ENCODE results near the gene CFAP65.
A peak's percentile ranks its signal among the peaks of the same experiment; 100 is the strongest.

The CFAP65 gene

GRCh38 chr2:218981390-218981880, 59.9 kb downstream of the CFAP65 start:
- no peak overlapping the region for H3K4me3 ChIP-seq (ENCODE audit: low read length)
- peaks cover 99% of the 10 kb centered on the region for H3K27me3 ChIP-seq (ENCODE audit: insufficient read depth, low read length)

GRCh38 chr2:218980735-218981389, 60.5 kb downstream of the CFAP65 start:
- 3% methylated on average over 26 of the region's 26 CpGs for WGBS

More at GRCh38 chr2:218981390-218981880, 59.9 kb downstream of the CFAP65 start:
- no peak overlapping the region for H3K27ac ChIP-seq (ENCODE audit: low read depth, low read length)
- H3K36me3 ChIP-seq (ENCODE audit: insufficient read depth, low read length), result no peaks in the 10 kb centered on the region
- H3K4me1 ChIP-seq (ENCODE audit: insufficient read depth, low read length), result 0 out of 2 replicates have a peak, but pooled peaks cover 2% of the 10 kb centered on the region
- H3K9me3 ChIP-seq (ENCODE audit: insufficient read depth, low read depth, low read length), result no peaks in the 10 kb centered on the region
- WGBS, result 2% methylated on average over 46 of the region's 46 CpGs
- H3K9ac ChIP-seq (ENCODE audit: low read depth, low read length), result no peak overlapping the region

GRCh38 chr2:218979846-218980734, 61.2 kb downstream of the CFAP65 start:
- peak overlapping the region; percentile 35 for H3K4me3 ChIP-seq (ENCODE audit: low read length)
- H3K9me3 ChIP-seq (ENCODE audit: insufficient read depth, low read depth, low read length), result no peaks in the 10 kb centered on the region
- peaks cover 99% of the 10 kb centered on the region for H3K27me3 ChIP-seq (ENCODE audit: insufficient read depth, low read length)
- H3K36me3 ChIP-seq (ENCODE audit: insufficient read depth, low read length), result no peaks in the 10 kb centered on the region
- H3K27ac ChIP-seq (ENCODE audit: low read depth, low read length), result no peak overlapping the region
- no peak overlapping the region for H3K9ac ChIP-seq (ENCODE audit: low read depth, low read length)
- 0 out of 2 replicates have a peak, but pooled peaks cover 2% of the 10 kb centered on the region for H3K4me1 ChIP-seq (ENCODE audit: insufficient read depth, low read length)
- WGBS, result 4% methylated on average over 39 of the region's 39 CpGs

More at GRCh38 chr2:218980735-218981389, 60.5 kb downstream of the CFAP65 start:
- no peak overlapping the region for H3K4me3 ChIP-seq (ENCODE audit: low read length)
- H3K9me3 ChIP-seq (ENCODE audit: insufficient read depth, low read depth, low read length), result no peaks in the 10 kb centered on the region
- 0 out of 2 replicates have a peak, but pooled peaks cover 2% of the 10 kb centered on the region for H3K4me1 ChIP-seq (ENCODE audit: insufficient read depth, low read length)
- H3K27ac ChIP-seq (ENCODE audit: low read depth, low read length), result no peak overlapping the region
- no peaks in the 10 kb centered on the region for H3K36me3 ChIP-seq (ENCODE audit: insufficient read depth, low read length)
- no peak overlapping the region for H3K9ac ChIP-seq (ENCODE audit: low read depth, low read length)
- peaks cover 99% of the 10 kb centered on the region for H3K27me3 ChIP-seq (ENCODE audit: insufficient read depth, low read length)

- H3K27me3 ChIP-seq (ENCODE audit: insufficient read depth, low read length), result peaks cover 88% of the 10 kb centered on the region
- WGBS, result 67% methylated on average over 4 of the region's 4 CpGs
- no peak overlapping the region for H3K4me3 ChIP-seq (ENCODE audit: low read length)
- no peak overlapping the region for H3K9ac ChIP-seq (ENCODE audit: low read depth, low read length)
- no peaks in the 10 kb centered on the region for H3K36me3 ChIP-seq (ENCODE audit: insufficient read depth, low read length)
- 0 out of 2 replicates have a peak, but pooled peaks cover 2% of the 10 kb centered on the region for H3K4me1 ChIP-seq (ENCODE audit: insufficient read depth, low read length)
- no peaks in the 10 kb centered on the region for H3K9me3 ChIP-seq (ENCODE audit: insufficient read depth, low read depth, low read length)
- H3K27ac ChIP-seq (ENCODE audit: low read depth, low read length), result no peak overlapping the region
These were observed 66.1 kb downstream of the CFAP65 start for GRCh38 chr2:218975060-218975777.

DNA sequence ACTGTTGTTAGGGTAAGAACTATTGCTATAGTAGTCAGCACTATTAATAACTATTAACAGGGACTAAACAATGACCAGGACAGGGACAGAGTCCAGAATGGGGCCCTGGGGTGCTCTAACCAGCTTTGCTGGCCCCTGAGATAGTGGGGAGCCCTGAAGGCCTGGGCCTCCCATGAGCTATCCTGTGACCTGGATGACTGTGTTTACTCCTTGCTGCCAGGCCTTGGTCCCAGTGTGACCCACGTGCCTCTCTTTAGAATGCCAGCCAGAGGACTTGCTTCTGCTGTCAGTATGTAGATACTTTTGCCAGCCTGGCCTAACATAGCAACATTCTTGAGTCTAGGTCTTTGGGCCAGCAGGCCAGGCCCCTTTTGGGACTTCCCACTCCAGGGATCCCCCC, 70.4 kb downstream of the CFAP65 start:
- WGBS, result 35% methylated on average over 1 of the region's 1 CpG
- no peaks in the 10 kb centered on the region for H3K36me3 ChIP-seq (ENCODE audit: insufficient read depth, low read length)
- no peaks in the 10 kb centered on the region for H3K4me1 ChIP-seq (ENCODE audit: insufficient read depth, low read length)
- H3K27me3 ChIP-seq (ENCODE audit: insufficient read depth, low read length), result peaks cover 76% of the 10 kb centered on the region
- H3K9ac ChIP-seq (ENCODE audit: low read depth, low read length), result no peak overlapping the region
- no peak overlapping the region for H3K27ac ChIP-seq (ENCODE audit: low read depth, low read length)
- H3K9me3 ChIP-seq (ENCODE audit: insufficient read depth, low read depth, low read length), result no peaks in the 10 kb centered on the region
- no peak overlapping the region for H3K4me3 ChIP-seq (ENCODE audit: low read length)

- no peaks in the 10 kb centered on the region for H3K36me3 ChIP-seq (ENCODE audit: insufficient read depth, low read length)
- H3K9ac ChIP-seq (ENCODE audit: low read depth, low read length), result peak overlapping the region; percentile 53; the same call in 1 of the 2 replicates
- WGBS, result 78% methylated on average over 5 of the region's 5 CpGs
- peak overlapping the region; percentile 72; the same call in 1 of the 2 replicates for H3K4me3 ChIP-seq (ENCODE audit: low read length)
- H3K9me3 ChIP-seq (ENCODE audit: insufficient read depth, low read depth, low read length), result no peaks in the 10 kb centered on the region
- H3K27ac ChIP-seq (ENCODE audit: low read depth, low read length), result no peak overlapping the region; the same call in 1 of the 2 replicates
- peaks cover 56% of the 10 kb centered on the region for H3K27me3 ChIP-seq (ENCODE audit: insufficient read depth, low read length)
- H3K4me1 ChIP-seq (ENCODE audit: insufficient read depth, low read length), result peaks cover 19% of the 10 kb centered on the region
These were observed 77.1 kb downstream of the CFAP65 start for GRCh38 chr2:218964041-218964771.

DNA sequence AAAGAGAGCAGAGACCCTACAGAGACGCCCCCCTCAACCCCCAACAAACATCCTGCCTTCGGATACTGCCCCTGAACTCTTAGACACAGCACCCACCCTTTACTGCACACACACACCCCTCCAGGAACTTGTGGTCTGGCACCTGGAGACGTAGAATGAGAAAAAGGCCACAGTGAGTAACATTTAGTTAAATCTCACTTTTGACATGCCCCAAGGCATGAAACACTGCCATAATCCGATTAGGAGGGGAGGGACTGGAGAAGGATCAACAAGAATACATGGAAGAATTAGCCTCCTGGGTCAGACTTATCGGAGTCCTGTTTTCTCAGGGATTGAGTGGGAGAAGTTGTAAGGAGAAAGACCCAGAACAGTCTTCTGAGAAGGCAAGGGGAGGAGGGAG, 77.7 kb downstream of the CFAP65 start:
- H3K4me3 ChIP-seq (ENCODE audit: low read length), result peak overlapping the region; percentile 72
- H3K9ac ChIP-seq (ENCODE audit: low read depth, low read length), result peak overlapping the region; percentile 17; the same call in 1 of the 2 replicates
- peaks cover 19% of the 10 kb centered on the region for H3K4me1 ChIP-seq (ENCODE audit: insufficient read depth, low read length)
- peak overlapping the region; percentile 4; the same call in 1 of the 2 replicates for H3K27ac ChIP-seq (ENCODE audit: low read depth, low read length)
- 24% methylated on average over 5 of the region's 5 CpGs for WGBS
- H3K27me3 ChIP-seq (ENCODE audit: insufficient read depth, low read length), result peaks cover 58% of the 10 kb centered on the region
- H3K36me3 ChIP-seq (ENCODE audit: insufficient read depth, low read length), result no peaks in the 10 kb centered on the region
- no peaks in the 10 kb centered on the region for H3K9me3 ChIP-seq (ENCODE audit: insufficient read depth, low read depth, low read length)

- H3K4me3 ChIP-seq (ENCODE audit: low read length), result peak overlapping the region; percentile 72
- H3K9me3 ChIP-seq (ENCODE audit: insufficient read depth, low read depth, low read length), result no peaks in the 10 kb centered on the region
- H3K27ac ChIP-seq (ENCODE audit: low read depth, low read length), result no peak overlapping the region
- WGBS, result 1% methylated on average over 42 of the region's 42 CpGs
- peaks cover 58% of the 10 kb centered on the region for H3K27me3 ChIP-seq (ENCODE audit: insufficient read depth, low read length)
- no peak overlapping the region for H3K9ac ChIP-seq (ENCODE audit: low read depth, low read length)
- H3K4me1 ChIP-seq (ENCODE audit: insufficient read depth, low read length), result peaks cover 19% of the 10 kb centered on the region
- no peaks in the 10 kb centered on the region for H3K36me3 ChIP-seq (ENCODE audit: insufficient read depth, low read length)
These were observed 78.3 kb downstream of the CFAP65 start for GRCh38 chr2:218962859-218963492.

GRCh38 chr2:218961651-218962570, 79.4 kb downstream of the CFAP65 start:
- no peaks in the 10 kb centered on the region for H3K9me3 ChIP-seq (ENCODE audit: insufficient read depth, low read depth, low read length)
- 23% methylated on average over 30 of the region's 34 CpGs for WGBS
- no peaks in the 10 kb centered on the region for H3K36me3 ChIP-seq (ENCODE audit: insufficient read depth, low read length)
- peak overlapping the region; percentile 37 for H3K4me3 ChIP-seq (ENCODE audit: low read length)
- H3K9ac ChIP-seq (ENCODE audit: low read depth, low read length), result no peak overlapping the region
- peaks cover 61% of the 10 kb centered on the region for H3K27me3 ChIP-seq (ENCODE audit: insufficient read depth, low read length)
- peaks cover 19% of the 10 kb centered on the region for H3K4me1 ChIP-seq (ENCODE audit: insufficient read depth, low read length)
- H3K27ac ChIP-seq (ENCODE audit: low read depth, low read length), result no peak overlapping the region
